Skin epidermis (tissue), 12 donors: ENCODE results near the gene GID4.

Experiments used
- H3K27ac ChIP-seq, 21 experiments: fragments of 200-600 bp; sonication (generic) in 11 of 21; one replicate each; pipeline ENCODE4 v1.5.0; 2020; ENCODE audit warnings: mild to moderate bottlenecking in 3 of 21, inconsistent platforms in 2 of 21, moderate library complexity in 2 of 21
- H3K4me3 ChIP-seq, 7 experiments: fragments of 200-600 bp; sonication (generic) in 2 of 7; one replicate each; pipeline ENCODE4 v1.5.0; 2020; ENCODE audit warnings: inconsistent platforms in 2 of 7, mild to moderate bottlenecking in 2 of 7, moderate library complexity in 1 of 7

Gene GID4

GRCh38 chr17:18014006-18014405 lies 25.2 kb upstream of the GID4 start:
- H3K4me3 ChIP-seq, result no peak overlapping the region
- no peak overlapping the region for H3K27ac ChIP-seq

GRCh38 chr17:18015593-18015992 lies 23.6 kb upstream of the GID4 start:
- H3K4me3 ChIP-seq, result no peak overlapping the region
- no peak overlapping the region for H3K27ac ChIP-seq

- Histone ChIP-seq H3K4me3 (no peak overlapping the region), H3K27ac (no peak overlapping the region)
Measured at GRCh38 chr17:18016426-18016825, 22.8 kb upstream of the GID4 start.

- peak overlapping the region in 1 of 21 experiments; percentile 34 for H3K27ac ChIP-seq
Measured at GRCh38 chr17:18017958-18018357, 21.2 kb upstream of the GID4 start.

GRCh38 chr17:18018411-18018921 lies 20.7 kb upstream of the GID4 start:
- no peak overlapping the region for H3K4me3 ChIP-seq
- peak overlapping the region in 1 of 21 experiments; percentile 34 for H3K27ac ChIP-seq

More at GRCh38 chr17:18017958-18018357, 21.2 kb upstream of the GID4 start:
- no peak overlapping the region for H3K4me3 ChIP-seq

GRCh38 chr17:18019838-18020154 lies 19.4 kb upstream of the GID4 start:
- Histone ChIP-seq H3K4me3 (no peak overlapping the region), H3K27ac (no peak overlapping the region)

- H3K4me3 ChIP-seq, result no peak overlapping the region
- no peak overlapping the region for H3K27ac ChIP-seq
Measured at GRCh38 chr17:18020971-18021370, 18.2 kb upstream of the GID4 start.

GRCh38 chr17:18021372-18021771 lies 17.8 kb upstream of the GID4 start:
- H3K27ac ChIP-seq, result no peak overlapping the region
- H3K4me3 ChIP-seq, result no peak overlapping the region

- Histone ChIP-seq H3K27ac (peak overlapping the region in 9 of 21 experiments; percentile 10 to 79 (median 34)), H3K4me3 (no peak overlapping the region)
Measured at GRCh38 chr17:18025241-18025944, 13.8 kb upstream of the GID4 start.

GRCh38 chr17:18025945-18026776 lies 13.0 kb upstream of the GID4 start:
- Histone ChIP-seq H3K27ac (peak overlapping the region in 13 of 21 experiments; percentile 4 to 79 (median 34)), H3K4me3 (no peak overlapping the region)

- Histone ChIP-seq H3K27ac (no peak overlapping the region), H3K4me3 (no peak overlapping the region)
Measured at GRCh38 chr17:18027280-18027679, 11.9 kb upstream of the GID4 start.

GRCh38 chr17:18028114-18028951 lies 10.9 kb upstream of the GID4 start:
- Histone ChIP-seq H3K27ac (peak overlapping the region in 1 of 21 experiments; percentile 62), H3K4me3 (no peak overlapping the region)

GRCh38 chr17:18028952-18029540 lies 10.2 kb upstream of the GID4 start:
- no peak overlapping the region for H3K27ac ChIP-seq
- H3K4me3 ChIP-seq, result no peak overlapping the region

GRCh38 chr17:18031955-18032354 lies 7.3 kb upstream of the GID4 start:
- H3K4me3 ChIP-seq, result no peak overlapping the region

GRCh38 chr17:18033442-18034099 lies 5.6 kb upstream of the GID4 start:
- H3K4me3 ChIP-seq, result no peak overlapping the region
- H3K27ac ChIP-seq, result no peak overlapping the region

More at GRCh38 chr17:18031955-18032354, 7.3 kb upstream of the GID4 start:
- H3K27ac ChIP-seq, result peak overlapping the region in 5 of 21 experiments; percentile 4 to 51 (median 26)

GRCh38 chr17:18035704-18036103 lies 3.5 kb upstream of the GID4 start:
- Histone ChIP-seq H3K4me3 (no peak overlapping the region), H3K27ac (no peak overlapping the region)

- no peak overlapping the region for H3K4me3 ChIP-seq
Measured at GRCh38 chr17:18037486-18037885, 1.7 kb upstream of the GID4 start.

GRCh38 chr17:18038149-18038850 lies 908 bp upstream of the GID4 start:
- Histone ChIP-seq H3K27ac (peak overlapping the region in 20 of 21 experiments; percentile 51 to 90 (median 84)), H3K4me3 (peak overlapping the region; percentile 66 to 98 (median 88))

More at GRCh38 chr17:18037486-18037885, 1.7 kb upstream of the GID4 start:
- H3K27ac ChIP-seq, result peak overlapping the region in 2 of 21 experiments; percentile 0 to 90
